Memory B cell (primary cell): ENCODE data around the gene DMBX1.

Experiments
- ATAC-seq: fragments of 150-1000 bp; cut with Tn5 transposase; 2 replicates; pipeline ENCODE4 v1.10.0; 2021; ENCODE audit warnings: low read depth, mild to moderate bottlenecking, moderate library complexity
- DNase-seq, 2 donors: peaks; one replicate each; pipeline ENCODE4 v3.0.0; 2022; ENCODE audit warnings: low spot score in 2 of 2
- H3K27ac Mint-ChIP-seq: one replicate; pipeline ENCODE4 v1.8.0; 2022; ENCODE audit warnings: mild to moderate bottlenecking, moderate library complexity, mixed read lengths
- H3K27me3 Mint-ChIP-seq: one replicate; pipeline ENCODE4 v1.8.0; 2022; ENCODE audit warnings: mixed read lengths
- H3K36me3 Mint-ChIP-seq: one replicate; pipeline ENCODE4 v1.8.0; 2022; ENCODE audit warnings: mild to moderate bottlenecking, mixed read lengths
- H3K4me1 Mint-ChIP-seq: one replicate; pipeline ENCODE4 v1.8.0; 2022; ENCODE audit warnings: mixed read lengths
- H3K4me3 Mint-ChIP-seq: one replicate; pipeline ENCODE4 v1.8.0; 2022; ENCODE audit warnings: mild to moderate bottlenecking, moderate library complexity, mixed read lengths
- H3K9me3 Mint-ChIP-seq: one replicate; pipeline ENCODE4 v1.8.0; 2022; ENCODE audit warnings: mixed read lengths

The DMBX1 gene

DNA sequence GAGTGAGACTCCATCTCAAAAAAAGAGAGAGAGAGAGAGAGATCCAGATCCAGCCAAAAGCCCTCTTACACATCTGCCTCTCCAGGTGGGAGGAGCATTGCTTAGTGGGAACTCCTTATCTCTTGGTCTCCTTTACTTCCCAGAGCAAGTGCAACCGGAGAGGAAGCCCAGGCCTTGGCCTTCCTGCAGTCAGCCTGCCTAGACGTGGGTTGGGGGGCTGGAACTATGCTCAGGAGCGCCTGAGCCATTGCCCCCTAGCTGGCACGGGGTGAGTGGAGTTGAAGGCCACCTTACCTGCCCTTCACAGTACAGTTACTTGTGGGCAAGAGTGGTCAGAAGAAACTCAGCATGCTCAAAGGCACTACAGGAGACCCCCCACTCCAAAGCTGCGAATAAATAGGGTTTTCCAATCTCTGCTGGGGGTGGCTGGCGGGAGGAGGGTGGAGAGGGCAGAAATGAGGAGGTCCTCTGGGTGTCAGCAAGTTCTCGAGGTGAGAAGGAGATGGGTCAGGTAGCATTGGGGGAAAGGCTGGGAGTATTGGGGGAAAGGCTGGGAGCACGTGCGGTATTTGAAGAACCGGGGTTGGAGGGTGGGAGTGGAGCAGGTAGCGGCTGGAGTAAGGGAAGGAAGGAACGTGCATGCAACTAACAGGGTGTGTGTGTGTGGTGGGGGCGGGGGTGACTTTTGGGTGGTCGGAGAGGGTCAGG lies 4.7 kb upstream of the DMBX1 start:
- Mint-ChIP-seq H3K27ac (no peak overlapping the region), H3K27me3 (peaks cover 44% of the 10 kb centered on the region), H3K9me3 (no peaks in the 10 kb centered on the region), H3K36me3 (no peaks in the 10 kb centered on the region), H3K4me1 (peaks cover 13% of the 10 kb centered on the region), H3K4me3 (no peak overlapping the region)
- no peak for DNase-seq
- ATAC-seq, result no peak

DNA sequence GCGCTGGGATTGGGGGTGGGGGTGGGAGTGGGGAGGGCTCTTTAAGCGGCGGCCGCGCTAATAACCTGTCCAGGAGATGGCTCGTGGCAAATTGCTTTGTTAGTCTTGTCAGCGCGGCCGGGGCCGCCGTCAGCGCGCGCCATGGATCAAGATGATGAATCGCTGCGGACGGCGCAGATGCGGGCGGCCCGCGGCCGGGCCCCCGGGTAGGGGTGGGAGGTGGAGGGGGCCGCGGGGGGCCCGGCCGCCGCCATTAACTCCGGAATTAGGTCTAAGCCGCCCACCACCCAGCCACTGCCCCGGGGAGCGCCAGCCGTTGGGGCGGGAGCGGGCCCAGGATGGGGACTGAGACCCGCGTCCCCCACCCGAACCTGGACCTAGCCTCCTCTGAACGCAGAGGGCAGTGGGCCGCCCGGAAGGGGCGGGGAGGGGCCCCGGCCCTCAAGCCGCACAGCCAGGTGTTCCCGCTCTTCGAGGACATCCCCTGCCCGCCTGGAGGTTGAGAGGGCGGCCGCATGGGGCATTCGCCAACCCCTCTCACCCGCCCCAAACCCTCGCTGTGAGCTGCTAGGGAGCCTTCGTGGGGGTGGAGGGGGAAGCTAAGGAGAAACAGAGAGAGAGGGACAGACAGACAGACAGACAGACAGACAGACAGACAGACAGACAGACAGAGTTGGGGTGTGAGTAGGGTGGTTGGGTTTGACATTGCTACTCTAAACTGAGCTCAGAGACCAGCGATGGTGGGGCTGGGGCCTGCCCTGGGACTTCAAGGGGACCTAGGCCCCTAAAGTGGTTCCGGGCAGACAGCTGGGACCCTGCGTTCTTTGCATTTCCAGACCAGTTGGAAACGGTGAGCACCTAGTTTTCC lies 3.8 kb upstream of the DMBX1 start:
- no peaks in the 10 kb centered on the region for H3K9me3 Mint-ChIP-seq
- peaks cover 16% of the 10 kb centered on the region for H3K4me1 Mint-ChIP-seq
- peaks cover 43% of the 10 kb centered on the region for H3K27me3 Mint-ChIP-seq
- no peaks in the 10 kb centered on the region for H3K36me3 Mint-ChIP-seq
- no peak overlapping the region for H3K4me3 Mint-ChIP-seq
- DNase-seq (no peak), ATAC-seq (no peak)
- H3K27ac Mint-ChIP-seq, result no peak overlapping the region

GRCh38 chr1:46486432-46487015 lies 3.1 kb upstream of the DMBX1 start:
- no peak overlapping the region for H3K4me3 Mint-ChIP-seq
- H3K27ac Mint-ChIP-seq, result no peak overlapping the region

GRCh38 chr1:46487818-46488218 lies 1.8 kb upstream of the DMBX1 start:
- H3K27me3 Mint-ChIP-seq, result peaks cover 55% of the 10 kb centered on the region
- H3K36me3 Mint-ChIP-seq, result no peaks in the 10 kb centered on the region
- H3K9me3 Mint-ChIP-seq, result no peaks in the 10 kb centered on the region
- no peak overlapping the region for H3K27ac Mint-ChIP-seq
- H3K4me1 Mint-ChIP-seq, result peaks cover 16% of the 10 kb centered on the region
- ATAC-seq (no peak), DNase-seq (no peak)
- H3K4me3 Mint-ChIP-seq, result no peak overlapping the region

More at GRCh38 chr1:46486432-46487015, 3.1 kb upstream of the DMBX1 start:
- DNase-seq (no peak), ATAC-seq (no peak)
- no peaks in the 10 kb centered on the region for H3K9me3 Mint-ChIP-seq
- H3K36me3 Mint-ChIP-seq, result no peaks in the 10 kb centered on the region
- H3K27me3 Mint-ChIP-seq, result peaks cover 44% of the 10 kb centered on the region
- H3K4me1 Mint-ChIP-seq, result peaks cover 16% of the 10 kb centered on the region

- ATAC-seq (no peak), DNase-seq (no peak)
- Mint-ChIP-seq H3K4me3 (peak overlapping the region; percentile 85), H3K27me3 (peaks cover 55% of the 10 kb centered on the region), H3K27ac (no peak overlapping the region), H3K9me3 (no peaks in the 10 kb centered on the region), H3K4me1 (peaks cover 16% of the 10 kb centered on the region), H3K36me3 (no peaks in the 10 kb centered on the region)
Observed at GRCh38 chr1:46488343-46489168, 1.1 kb upstream of the DMBX1 start.

- Mint-ChIP-seq H3K27ac (no peak overlapping the region), H3K9me3 (no peaks in the 10 kb centered on the region), H3K36me3 (no peaks in the 10 kb centered on the region), H3K27me3 (peaks cover 54% of the 10 kb centered on the region), H3K4me3 (peak overlapping the region; percentile 85), H3K4me1 (peaks cover 16% of the 10 kb centered on the region)
- ATAC-seq (peak; percentile 57), DNase-seq (no peak)
Observed at GRCh38 chr1:46489169-46489637, 433 bp upstream of the DMBX1 start.

DNA sequence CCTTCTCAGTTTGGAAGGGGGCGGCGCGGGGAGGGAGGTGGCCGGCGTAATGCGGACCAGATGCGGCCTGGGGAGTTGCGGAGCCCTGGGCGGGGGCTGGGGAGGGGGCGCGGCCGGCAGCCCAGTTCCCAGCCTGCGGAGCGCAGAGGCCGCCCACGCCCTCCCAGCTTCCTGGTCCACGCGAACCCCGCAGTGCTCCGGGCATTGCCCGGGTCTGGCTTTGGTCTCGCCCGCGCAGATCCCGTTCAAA lies 695 bp downstream of the DMBX1 start:
- DNase-seq, result no peak
- Mint-ChIP-seq H3K36me3 (no peaks in the 10 kb centered on the region), H3K27me3 (peaks cover 54% of the 10 kb centered on the region), H3K9me3 (no peaks in the 10 kb centered on the region), H3K4me3 (peak overlapping the region; percentile 24), H3K4me1 (peaks cover 12% of the 10 kb centered on the region), H3K27ac (no peak overlapping the region)
- no peak for ATAC-seq

DNA sequence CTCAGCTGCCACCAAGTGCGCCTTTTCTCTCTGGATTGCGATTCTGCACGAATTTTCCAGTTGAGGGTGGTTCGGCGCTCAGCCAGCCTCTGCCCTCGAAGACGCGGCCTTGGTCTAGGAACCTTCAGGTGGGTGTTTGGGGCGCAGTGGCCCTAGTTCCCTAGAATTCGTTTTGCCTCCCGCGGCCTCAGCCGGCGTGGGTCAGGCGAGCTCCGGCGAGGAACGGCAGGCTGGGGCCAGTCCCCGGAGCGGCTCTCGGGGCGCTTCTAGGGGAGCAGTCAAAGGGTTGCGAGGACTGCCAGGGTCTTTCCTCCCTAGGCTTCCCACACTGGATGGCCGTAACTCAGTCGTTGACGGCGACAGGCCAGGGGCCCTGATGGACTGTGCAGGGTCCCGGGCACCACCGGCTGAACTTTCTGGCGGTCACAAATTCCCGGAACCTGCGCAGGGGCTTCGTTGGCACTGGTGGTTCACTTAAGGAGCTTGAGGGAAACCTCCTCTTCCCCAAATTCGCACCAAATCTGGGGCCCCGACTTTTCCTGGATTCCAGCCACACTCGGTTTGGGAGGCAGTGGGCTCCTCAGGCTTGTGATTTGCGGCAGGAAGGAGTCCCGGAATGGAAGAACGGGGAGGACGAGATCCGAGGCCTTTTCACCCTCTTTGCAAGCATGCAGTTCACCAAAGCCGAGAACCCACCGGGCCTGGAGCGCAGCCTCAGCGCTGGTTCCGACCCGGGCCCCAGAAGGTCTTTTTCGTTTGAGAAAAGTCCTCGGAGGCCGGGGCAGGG lies 1.2 kb downstream of the DMBX1 start:
- no peak for ATAC-seq
- Mint-ChIP-seq H3K27me3 (peaks cover 57% of the 10 kb centered on the region), H3K36me3 (no peaks in the 10 kb centered on the region), H3K4me1 (peaks cover 12% of the 10 kb centered on the region), H3K4me3 (peak overlapping the region; percentile 24), H3K9me3 (no peaks in the 10 kb centered on the region), H3K27ac (no peak overlapping the region)
- DNase-seq, result no peak

DNA sequence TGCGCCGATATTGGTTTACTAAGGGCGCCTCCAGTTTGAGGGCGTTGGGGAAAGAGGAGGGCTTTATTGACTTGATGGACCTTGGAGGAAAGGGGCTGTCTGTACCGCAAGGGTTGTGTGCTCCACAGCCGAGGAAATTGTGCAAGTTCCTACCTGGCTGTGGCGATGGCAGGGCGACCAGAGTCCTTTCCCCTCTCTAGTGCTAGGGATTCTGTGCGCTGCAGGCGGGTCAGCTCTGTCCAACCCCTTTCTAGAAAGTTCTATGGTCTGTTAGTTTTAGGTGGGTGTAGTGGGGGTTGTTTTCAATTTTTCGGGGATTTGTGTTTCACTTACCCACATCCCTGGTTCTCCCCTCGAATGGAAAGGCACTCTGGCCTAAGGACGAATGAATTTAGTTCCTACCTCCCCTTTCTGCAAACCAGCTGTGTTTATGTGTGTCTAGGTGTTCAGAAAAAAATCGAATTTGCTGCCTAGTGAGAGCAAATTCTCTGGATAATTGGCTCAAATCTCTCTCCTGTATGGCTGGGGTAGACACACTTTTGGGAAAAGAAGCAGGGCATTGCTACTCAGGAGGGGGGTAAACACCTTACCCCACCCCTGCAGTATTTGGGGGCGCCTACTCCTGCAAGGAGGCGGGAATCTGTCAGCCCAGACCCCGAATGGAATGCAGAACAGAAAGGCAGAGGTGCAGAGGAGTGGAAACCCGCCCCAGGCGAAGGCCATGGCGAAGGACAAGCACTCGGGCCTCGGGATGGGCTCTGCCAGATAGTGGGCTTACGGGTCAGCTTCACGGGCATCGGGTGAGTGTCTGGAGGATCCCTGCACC lies 2.0 kb downstream of the DMBX1 start:
- Mint-ChIP-seq H3K4me1 (peaks cover 12% of the 10 kb centered on the region), H3K9me3 (no peaks in the 10 kb centered on the region), H3K27me3 (peaks cover 57% of the 10 kb centered on the region), H3K36me3 (no peaks in the 10 kb centered on the region), H3K4me3 (no peak overlapping the region), H3K27ac (no peak overlapping the region)
- ATAC-seq (no peak), DNase-seq (no peak)

DNA sequence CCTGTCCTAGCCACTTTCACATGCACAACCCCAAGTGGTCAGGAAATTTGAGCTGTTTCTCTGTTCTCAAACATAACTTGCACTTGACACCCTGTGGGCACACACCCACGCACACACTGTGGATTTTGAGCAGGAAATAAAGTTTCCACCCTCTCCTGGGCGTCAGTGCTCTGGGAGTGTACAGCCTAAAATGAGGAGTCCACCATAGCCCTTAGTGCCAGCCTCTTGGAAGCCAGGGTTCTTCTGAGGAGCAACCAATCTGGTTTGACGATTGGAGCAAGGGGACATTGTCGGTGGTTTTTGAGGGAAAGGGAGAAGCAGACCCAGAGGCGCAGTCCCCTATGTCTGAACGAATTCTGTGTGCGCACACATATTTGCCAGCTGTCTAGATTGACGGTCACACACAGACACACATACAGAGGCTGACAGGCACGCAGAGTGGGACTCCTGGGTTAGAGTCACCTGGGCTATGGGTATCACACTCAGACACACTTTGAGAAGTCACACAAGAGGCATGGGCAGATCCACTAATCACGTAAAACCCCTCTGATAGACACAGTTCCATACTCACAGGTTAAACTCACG lies 2.7 kb downstream of the DMBX1 start:
- H3K4me1 Mint-ChIP-seq, result peaks cover 12% of the 10 kb centered on the region
- no peak overlapping the region for H3K27ac Mint-ChIP-seq
- H3K4me3 Mint-ChIP-seq, result no peak overlapping the region
- DNase-seq, result no peak
- H3K27me3 Mint-ChIP-seq, result peaks cover 53% of the 10 kb centered on the region
- H3K36me3 Mint-ChIP-seq, result no peaks in the 10 kb centered on the region
- H3K9me3 Mint-ChIP-seq, result no peaks in the 10 kb centered on the region
- no peak for ATAC-seq

DNA sequence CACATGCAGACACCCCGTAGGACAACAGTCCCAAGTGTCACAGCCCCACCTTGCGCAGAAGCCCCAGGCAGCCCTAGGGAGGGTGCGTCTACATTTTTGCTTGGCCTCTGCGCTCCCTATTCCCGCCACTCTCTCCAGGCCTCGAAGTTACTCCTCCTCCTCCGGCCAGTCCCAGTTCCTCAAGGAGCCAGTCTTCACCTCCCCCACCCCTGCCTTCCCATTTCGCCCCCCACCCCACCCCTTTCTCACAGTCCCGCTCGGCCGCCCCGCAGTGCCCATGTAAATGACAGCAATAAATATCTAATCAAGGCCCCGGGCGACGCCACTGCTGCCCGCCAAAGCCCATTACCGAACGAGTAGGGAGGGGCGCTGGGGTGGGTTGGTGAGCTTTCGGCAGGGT lies 3.2 kb downstream of the DMBX1 start:
- Mint-ChIP-seq H3K27me3 (peaks cover 51% of the 10 kb centered on the region), H3K27ac (no peak overlapping the region), H3K4me3 (no peak overlapping the region), H3K4me1 (peaks cover 12% of the 10 kb centered on the region), H3K9me3 (no peaks in the 10 kb centered on the region), H3K36me3 (no peaks in the 10 kb centered on the region)
- ATAC-seq (no peak), DNase-seq (no peak)

DNA sequence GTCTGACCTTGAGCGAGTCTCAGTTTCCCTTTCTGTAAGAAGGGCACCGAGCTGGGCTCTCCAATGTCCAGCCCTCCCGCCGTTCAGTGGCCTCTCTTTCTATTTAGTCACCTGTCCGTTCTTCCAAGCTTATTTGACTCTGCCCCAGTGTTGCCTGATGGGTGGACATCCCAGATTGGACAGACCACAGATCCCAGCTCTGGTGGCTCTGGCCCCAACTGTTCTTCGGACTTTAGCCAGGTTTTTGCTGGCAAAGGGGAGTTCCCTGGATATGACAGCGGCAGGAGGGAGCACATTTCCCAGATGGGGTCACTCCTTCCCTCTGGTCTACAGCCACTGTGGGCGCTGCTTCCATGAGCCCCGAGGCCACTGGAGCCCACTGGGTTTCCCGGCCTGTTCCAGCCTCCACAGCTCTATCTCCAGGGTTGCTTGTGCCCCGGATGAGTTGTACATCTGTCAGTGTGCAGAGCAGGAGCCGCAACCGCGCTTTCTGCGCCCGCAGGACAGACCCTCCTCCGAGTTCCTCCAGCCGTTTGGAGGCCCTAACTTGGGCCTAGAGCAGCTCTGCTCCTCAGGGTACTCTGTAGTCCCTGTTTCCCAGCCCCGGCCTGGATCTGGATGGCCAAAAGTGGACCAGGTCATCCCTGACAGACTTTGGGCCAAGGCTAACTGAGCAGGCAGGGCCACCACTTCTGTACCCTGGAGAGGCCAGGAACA lies 3.8 kb downstream of the DMBX1 start:
- H3K36me3 Mint-ChIP-seq, result no peaks in the 10 kb centered on the region
- H3K4me3 Mint-ChIP-seq, result no peak overlapping the region
- ATAC-seq (no peak), DNase-seq (no peak)
- H3K9me3 Mint-ChIP-seq, result no peaks in the 10 kb centered on the region
- H3K27ac Mint-ChIP-seq, result no peak overlapping the region
- H3K4me1 Mint-ChIP-seq, result peaks cover 11% of the 10 kb centered on the region
- peaks cover 48% of the 10 kb centered on the region for H3K27me3 Mint-ChIP-seq
